ENCODE measurements around the gene MTERF4.

DNA sequence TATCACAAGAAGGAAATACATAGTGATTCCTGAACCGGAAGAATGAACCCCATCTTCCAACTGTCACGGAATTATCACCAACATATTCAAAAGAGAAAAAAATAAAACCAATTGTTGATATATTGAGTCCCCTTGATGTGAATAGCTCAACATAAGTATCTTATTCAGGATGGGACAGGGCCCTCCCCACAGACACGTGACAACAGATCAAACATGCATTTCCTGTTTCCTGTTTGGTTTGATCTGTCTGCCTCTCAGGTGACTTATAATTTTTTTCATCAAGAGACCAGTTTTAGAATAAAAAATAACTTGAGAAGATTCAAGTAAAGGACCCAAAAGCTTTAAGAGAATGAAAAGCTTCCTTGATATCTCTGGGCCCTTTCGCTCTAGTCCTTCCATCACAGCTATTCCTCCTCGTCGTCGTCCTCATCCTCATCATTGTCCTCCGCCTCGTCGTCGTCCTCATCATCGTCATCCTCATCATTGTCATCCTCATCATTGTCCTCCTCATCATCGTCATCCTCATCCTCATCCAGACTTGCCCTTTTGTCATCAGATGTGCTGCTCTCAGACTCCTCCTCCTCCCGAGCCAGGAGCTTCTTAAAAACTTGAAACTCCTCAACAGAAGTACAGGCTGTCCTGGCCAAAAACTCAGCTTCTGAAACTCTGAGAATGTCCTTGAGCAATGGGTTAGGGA, 6.3 kb downstream of the MTERF4 start:
- TF ChIP-seq CTCF (IDR thresholded peaks at IDR 0.05) (no peak), EZH2 (IDR thresholded peaks at IDR 0.05) (no peak), EZH2phosphoT487 (IDR thresholded peaks at IDR 0.05) (no peak)

Data from neural progenitor cell (in vitro differentiated cells).